NOMO-1 treated with DMSO at 0.1 percent for 48 hours (cell line): ENCODE measurements around the gene GPR179.

Source experiments
- DNase-seq: peaks from one replicate; lab custom pipeline; 2025; ENCODE audit not compliant: unreplicated experiment; lab: John Stamatoyannopoulos, UW

Gene GPR179

DNA sequence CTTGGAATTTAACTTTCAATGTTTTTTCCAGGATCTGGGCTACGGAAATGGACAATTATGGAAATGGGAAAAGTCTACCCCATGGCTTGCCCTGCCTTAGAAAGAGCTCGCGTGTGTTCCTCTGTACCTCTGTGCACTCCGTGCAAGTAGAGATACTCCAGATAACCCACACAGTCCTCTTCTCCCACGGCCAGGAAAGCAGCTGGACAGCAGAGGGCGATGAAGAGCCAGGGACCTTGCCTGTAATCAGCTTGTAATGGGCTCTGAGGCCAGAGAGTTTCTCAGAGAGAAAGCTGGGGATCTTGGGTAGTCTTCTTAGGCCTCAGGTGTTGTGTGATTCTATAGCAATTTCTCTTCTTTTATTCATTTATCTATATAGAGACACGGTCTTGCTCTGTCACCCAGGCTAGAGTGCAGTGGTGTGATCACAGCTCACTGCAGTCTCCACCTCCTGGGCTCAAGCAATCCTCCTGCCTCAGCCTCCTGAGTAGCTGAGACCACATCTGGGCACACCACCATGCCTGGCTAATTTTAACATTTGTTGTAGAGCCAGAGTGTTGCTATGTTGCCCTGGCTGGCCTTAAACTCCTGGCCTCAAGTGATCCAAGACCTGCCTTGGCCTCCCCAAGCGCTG lies 5.5 kb upstream of the GPR179 start:
- peak; percentile 76 for DNase-seq

DNA sequence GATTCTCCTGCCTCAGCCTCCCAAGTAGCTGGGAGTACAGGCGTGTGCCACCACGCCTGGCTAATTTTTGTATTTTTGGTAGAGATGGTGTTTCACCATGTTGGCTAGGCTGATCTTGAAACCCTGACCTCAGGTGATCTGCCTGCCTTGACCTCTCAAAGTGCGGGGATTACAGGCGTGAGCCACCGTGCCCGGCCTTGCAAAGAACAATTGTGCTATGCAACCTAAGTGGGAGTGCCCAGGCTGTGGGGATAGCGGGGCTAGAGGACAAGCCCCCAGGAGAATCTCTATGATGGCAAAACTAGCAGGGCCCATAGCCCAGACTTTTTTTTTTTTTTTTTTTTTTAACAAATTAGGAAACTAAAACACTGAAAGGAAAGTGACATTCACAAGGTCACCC lies 2.0 kb upstream of the GPR179 start:
- no peak for DNase-seq

DNA sequence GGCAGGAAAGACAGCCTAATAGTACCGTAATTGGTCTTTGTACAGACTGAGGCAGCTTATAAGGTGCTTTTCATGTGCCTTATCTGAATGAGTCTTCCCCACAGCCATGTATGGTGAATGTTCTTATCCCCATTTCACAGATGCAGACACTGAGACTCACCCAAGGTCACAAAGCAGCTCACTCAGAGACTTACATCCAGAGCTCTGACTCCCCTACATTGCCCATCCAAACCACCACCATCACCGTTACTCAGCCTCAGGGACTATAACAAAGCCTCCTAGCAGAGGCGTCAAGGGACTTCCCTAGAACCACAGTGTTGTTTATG lies 627 bp upstream of the GPR179 start:
- no peak for DNase-seq

DNA sequence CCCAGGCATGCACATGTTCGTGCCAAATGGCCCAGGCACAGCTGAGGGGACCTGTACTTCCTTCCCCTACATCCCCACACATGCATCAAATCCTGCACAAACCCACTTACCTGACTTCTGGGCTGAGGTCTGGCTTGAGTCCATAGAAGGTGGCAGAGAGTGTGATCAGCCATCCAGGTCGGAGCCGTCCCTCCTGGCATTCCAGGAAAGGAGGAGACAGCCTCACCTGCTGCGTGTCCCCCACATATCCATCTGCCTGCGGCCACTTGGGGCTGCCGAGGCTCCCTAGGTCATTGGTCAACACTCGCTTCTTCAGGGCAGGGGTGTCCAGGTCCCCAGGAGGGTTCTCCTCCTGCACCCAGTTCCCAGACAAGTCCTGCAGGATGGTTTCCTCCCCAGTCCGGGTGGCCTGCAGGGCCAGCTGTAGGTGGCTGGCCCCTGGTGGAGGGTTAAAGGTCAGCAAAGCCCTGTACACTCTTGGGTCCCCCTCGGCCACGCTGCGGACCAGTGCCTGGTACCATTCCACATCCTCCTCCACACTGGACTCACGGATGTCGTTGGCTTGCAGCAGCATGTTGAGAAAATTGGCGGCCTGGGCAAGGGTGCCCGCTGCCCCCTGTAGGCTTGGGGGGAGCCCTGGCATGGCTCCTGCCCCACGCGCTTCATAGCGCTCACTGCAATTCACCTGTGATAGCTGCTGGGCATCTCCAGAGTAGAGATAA lies 709 bp downstream of the GPR179 start:
- DNase-seq: no peak

DNA sequence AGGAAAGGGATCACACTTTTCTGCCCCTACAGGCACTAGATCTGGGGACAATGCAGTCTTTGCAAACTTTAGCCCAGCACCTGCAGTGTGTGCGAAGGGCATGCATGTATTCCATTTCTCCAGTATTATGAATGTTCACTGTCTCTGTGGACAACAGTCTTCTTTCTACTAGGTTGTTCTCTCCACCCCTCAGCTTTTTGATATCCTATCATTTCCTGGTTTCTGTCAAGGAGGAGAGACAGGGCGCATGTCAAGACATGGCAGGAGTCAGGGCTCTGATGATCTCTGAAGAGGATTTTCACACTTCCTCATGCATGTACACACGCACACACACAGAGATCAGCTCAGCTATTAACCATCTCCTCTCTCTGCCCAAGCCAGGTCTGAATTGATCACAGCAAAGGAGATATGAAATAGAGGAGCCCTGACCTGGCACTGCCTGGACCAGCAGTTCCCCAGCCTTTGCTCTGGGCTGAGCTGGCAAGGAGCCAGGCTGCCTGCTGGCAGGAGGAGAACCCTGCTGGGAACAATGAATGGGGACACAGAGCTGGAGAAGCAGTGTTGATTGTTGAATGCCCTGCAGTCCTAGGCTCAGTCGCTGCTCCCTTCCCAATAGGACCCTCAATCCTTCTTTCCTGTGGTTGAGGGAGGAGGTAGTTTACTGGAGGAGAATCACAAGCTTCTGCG lies 2.6 kb downstream of the GPR179 start:
- no peak for DNase-seq

- DNase-seq: no peak
Measured at GRCh38 chr17:38339891-38340290, 3.9 kb downstream of the GPR179 start.

GRCh38 chr17:38338535-38338934 lies 5.2 kb downstream of the GPR179 start:
- no peak for DNase-seq

DNA sequence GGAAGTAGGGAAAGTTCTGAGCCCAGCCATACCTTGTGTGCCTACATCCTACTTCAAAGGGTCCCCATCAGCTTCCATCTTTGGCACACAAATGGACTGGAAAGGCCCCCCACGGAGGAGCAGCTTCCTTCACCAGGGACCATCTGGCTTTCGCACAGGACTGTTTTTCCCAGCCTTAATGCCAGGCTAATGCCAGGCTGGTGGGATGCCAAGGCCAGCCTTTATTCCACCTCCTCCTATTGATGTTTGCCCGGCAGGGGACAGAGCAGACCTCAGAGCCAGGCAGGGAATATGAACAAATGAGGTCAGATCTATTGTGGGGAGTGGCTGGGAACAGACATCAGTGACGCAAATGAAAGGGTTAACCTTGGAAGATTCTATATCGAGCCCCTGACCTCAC lies 5.7 kb downstream of the GPR179 start:
- no peak for DNase-seq

GRCh38 chr17:38336838-38337237 lies 6.9 kb downstream of the GPR179 start:
- no peak for DNase-seq

- no peak for DNase-seq
Measured at GRCh38 chr17:38334480-38335364, 9.0 kb downstream of the GPR179 start.

GRCh38 chr17:38333635-38334295 lies 10.0 kb downstream of the GPR179 start:
- no peak for DNase-seq

DNA sequence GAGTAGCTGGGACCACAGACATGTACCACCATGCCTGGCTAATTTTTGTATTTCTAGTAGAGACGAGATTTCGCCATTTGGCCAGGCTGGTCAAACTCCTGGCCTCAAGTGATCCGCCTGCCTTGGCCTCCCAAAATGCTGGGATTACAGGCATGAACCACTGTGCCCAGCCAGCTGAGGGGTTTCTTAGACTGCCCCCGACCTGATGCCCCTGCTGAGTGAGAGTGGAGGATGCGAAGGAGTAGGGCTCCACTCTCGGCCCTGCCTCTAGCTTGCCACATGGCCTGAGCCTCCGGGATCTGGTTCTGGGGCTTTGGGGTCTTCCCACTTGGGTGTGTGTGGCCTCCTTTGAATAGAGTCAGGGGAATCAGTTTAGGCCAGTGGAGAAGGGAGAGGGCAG lies 11.0 kb downstream of the GPR179 start:
- DNase-seq: no peak

- DNase-seq: no peak
Measured at GRCh38 chr17:38330941-38331411, 12.8 kb downstream of the GPR179 start.

DNA sequence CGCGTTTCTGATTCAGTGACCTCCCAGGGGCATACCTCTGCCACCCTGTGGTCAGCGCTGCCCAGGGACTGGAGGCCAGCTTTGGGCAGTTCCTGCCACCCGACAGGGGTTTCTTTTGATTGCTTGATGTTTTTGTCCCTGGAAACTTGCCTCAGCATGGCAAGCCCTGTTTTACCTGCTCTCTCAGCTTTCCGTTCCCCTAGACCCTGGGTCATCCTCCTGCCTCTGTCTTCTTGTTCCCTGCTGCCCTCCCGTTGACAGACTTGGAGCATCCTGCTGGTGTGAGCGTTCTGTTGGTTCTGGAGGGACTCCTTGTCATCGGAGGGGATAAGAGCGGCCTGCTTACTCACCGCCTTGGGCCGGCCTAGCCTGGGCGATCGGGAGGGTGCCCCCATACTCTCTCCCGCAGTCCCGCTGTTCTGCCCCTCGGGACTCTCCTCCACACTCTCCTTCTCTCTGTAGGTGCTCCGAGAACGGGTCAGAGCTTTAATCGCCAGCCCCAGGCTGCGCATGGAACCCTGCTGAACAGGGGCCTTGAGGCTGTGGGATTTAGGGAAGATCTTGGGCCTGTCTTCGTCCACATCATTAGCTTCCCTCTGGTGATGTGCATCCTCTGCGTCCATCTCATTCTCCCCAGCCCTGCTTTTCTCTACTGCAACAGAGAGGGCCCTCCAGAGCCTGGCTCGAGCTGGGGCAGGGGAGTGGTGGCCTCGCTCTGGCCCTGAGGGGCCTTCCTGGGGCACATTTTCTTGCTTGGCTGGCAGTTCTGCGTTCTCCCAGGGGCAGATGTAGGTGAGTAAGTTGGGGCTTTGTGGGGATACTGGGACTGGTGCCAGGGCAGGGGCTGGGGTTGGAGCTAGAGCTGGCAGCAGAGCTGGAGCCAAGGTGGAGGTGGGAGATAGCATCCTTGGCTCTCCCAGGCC lies 13.7 kb downstream of the GPR179 start:
- no peak for DNase-seq

DNA sequence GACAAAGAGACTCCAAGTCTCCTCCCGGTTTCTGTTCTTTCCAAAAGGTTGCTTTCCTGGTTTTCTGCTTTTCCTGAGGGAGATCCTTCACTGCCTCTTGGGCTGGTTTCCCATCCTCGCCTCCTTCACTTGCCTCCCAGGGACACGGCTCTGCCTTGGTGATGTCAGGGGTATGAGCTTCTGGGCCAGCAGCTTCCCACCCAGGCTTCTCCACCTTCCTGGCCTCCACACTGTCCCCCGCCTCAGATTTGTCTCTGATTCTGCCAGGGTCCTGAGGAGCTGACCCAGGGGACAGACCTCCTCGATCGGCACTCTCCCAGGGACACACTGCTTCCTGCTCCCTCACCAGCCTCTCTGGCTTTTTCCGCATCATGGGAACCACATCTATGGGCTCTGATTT lies 14.5 kb downstream of the GPR179 start:
- no peak for DNase-seq

DNA sequence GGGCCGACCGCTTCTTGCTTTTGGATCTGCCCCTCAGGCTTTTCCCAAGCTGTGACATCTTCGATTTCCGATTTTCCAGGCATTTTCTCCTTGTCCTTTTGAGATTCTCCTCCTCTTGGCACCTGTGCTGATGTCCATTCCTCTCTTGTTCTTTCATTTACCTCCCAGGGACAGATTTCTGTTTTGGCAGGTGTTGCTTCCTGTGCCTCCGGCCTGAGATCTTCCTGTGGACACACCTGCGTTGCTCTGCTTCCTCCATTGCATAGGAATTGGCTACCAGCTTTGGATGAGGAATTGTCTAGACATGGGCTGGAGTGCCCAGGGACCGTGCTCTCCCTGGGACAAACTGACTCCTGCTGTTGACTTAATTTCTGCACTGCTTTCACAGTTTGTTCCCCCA lies 15.1 kb downstream of the GPR179 start:
- DNase-seq: no peak

GRCh38 chr17:38327936-38328335 lies 15.8 kb downstream of the GPR179 start:
- DNase-seq: no peak

- no peak for DNase-seq
Measured at GRCh38 chr17:38326996-38327792, 16.6 kb downstream of the GPR179 start.
